ENCODE measurements around the gene GRM8. TPM values are rescaled to one million over a fixed set of nuclear protein-coding genes. Genes with fewer than 3 reads are reported as not detected.

GRM8 gene
- total RNA-seq, 1 experiment from 2014 or later, result 0.40 TPM

DNA sequence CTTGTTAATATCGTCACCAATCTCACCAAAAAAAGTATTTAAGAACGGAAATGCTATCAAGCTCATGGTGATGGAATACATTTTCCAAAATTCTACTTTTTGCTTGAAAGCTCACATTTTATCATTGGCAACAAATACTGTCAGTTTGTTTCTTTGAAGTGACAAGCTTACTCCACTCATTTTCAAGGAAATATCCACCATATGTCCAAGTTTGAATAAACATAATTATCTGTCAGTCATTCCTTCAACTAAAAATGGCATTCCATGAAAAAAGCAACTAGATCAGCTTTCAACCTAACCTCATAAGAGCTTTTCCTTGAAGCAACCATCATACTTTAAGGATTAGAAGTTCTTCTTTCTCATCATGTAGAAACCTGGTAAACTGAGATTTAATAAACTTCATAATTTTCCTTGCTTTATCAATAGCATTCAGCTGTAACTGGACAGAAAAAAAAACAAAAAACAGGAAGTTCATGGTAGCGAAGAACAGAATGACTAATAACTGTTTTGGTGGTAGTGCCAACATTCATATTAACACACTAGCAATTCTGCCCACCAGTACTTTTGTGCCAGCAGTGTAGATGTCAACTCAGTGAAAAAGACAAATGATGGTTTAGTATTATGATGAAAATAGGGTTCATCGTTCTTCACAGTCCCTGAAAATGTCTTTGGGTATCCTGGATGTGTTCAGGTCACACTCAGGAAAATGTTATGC lies 764.9 kb downstream of the GRM8 start:
- intact Hi-C loops (cut with micrococcal nuclease; ENCODE audit: unreplicated experiment), result no loop called here
- Mint-ChIP-seq H3K27ac (ENCODE audit: unreplicated experiment) (no peak overlapping the region), H3K36me3 (ENCODE audit: insufficient read depth, unreplicated experiment) (no peaks in the 10 kb centered on the region), H3K4me1 (ENCODE audit: low read depth, unreplicated experiment) (no peaks in the 10 kb centered on the region), H3K27me3 (ENCODE audit: unreplicated experiment) (no peaks in the 10 kb centered on the region), H3K4me3 (ENCODE audit: low read depth, unreplicated experiment) (no peak overlapping the region), H3K9me3 (ENCODE audit: low read depth, unreplicated experiment) (peaks cover 3% of the 10 kb centered on the region)
- TF ChIP-seq CTCF (IDR thresholded peaks at IDR 0.05; ENCODE audit: unreplicated experiment), result no peak
- DNase-seq, result no peak
- CTCF ChIA-PET, result no interaction called here
- BruUV-seq (replicated peaks), result no TSS peak

DNA sequence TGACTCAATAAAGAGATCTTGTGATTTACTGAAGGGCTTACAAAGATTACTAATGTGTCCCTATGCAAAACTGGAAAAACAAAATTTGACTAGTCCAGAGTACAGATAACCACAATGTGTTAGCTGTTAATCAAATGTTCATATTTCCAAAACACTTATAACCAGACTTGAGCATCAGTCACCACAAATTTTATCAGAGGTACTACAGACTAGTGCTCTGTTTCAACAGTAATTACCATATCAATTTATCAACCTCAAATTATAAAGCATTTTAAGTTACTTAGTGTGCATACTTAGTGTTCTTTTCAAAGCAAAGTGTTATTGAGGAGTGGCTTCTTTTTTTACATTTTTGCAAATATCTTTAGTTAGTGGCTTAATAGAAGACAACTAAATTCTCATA lies 765.9 kb downstream of the GRM8 start:
- Mint-ChIP-seq H3K9me3 (ENCODE audit: low read depth, unreplicated experiment) (peaks cover 3% of the 10 kb centered on the region), H3K4me3 (ENCODE audit: low read depth, unreplicated experiment) (no peak overlapping the region), H3K27ac (ENCODE audit: unreplicated experiment) (no peak overlapping the region), H3K4me1 (ENCODE audit: low read depth, unreplicated experiment) (no peaks in the 10 kb centered on the region), H3K36me3 (ENCODE audit: insufficient read depth, unreplicated experiment) (no peaks in the 10 kb centered on the region), H3K27me3 (ENCODE audit: unreplicated experiment) (no peaks in the 10 kb centered on the region)
- no TSS peak for BruUV-seq (replicated peaks)
- intact Hi-C loops (cut with micrococcal nuclease; ENCODE audit: unreplicated experiment), result no loop called here
- CTCF ChIA-PET, result no interaction called here
- DNase-seq, result no peak
- TF ChIP-seq CTCF (IDR thresholded peaks at IDR 0.05; ENCODE audit: unreplicated experiment), result no peak

DNA sequence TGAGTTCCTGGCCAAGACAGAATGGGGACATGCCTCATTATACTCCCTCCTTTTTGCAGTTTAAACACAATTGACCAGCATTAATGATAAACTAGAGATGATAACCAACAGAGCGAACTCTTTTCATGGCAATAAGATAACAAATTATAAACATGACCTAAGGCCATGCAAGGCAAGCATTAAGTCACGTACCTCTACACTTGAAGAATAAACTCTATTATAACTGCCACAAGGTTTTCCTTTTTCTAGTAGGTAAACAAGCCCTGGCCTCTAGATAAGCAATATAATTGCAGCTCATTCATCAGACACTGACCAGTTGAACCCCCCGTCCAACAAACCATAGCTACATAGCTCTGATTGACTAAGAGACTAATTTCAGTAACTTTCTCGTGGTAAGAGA lies 767.0 kb downstream of the GRM8 start:
- Mint-ChIP-seq H3K4me3 (ENCODE audit: low read depth, unreplicated experiment) (no peak overlapping the region), H3K9me3 (ENCODE audit: low read depth, unreplicated experiment) (peaks cover 3% of the 10 kb centered on the region), H3K4me1 (ENCODE audit: low read depth, unreplicated experiment) (no peaks in the 10 kb centered on the region), H3K27me3 (ENCODE audit: unreplicated experiment) (no peaks in the 10 kb centered on the region), H3K27ac (ENCODE audit: unreplicated experiment) (no peak overlapping the region), H3K36me3 (ENCODE audit: insufficient read depth, unreplicated experiment) (no peaks in the 10 kb centered on the region)
- intact Hi-C loops (cut with micrococcal nuclease; ENCODE audit: unreplicated experiment), result no loop called here
- CTCF ChIA-PET, result no interaction called here
- no TSS peak for BruUV-seq (replicated peaks)
- TF ChIP-seq CTCF (IDR thresholded peaks at IDR 0.05; ENCODE audit: unreplicated experiment), result no peak
- DNase-seq, result no peak

DNA sequence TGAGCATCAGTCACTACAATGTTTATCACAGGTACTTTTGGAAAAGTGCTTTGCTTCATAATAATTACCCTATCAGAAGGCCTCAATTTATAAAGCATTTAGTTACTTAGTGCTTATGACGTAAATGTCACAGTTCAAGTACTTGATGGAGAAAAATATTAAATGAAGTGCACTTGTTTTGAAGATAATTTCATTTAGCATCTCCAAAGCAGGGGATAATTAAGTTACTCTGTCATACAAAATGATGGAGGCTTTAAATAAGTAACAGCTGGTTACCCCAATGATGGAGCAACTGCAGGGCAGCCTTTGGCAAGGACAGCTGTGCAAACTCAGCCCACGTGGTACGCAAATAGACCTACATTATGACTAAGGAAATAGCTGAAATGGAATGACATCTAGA lies 768.8 kb downstream of the GRM8 start:
- Mint-ChIP-seq H3K4me1 (ENCODE audit: low read depth, unreplicated experiment) (no peaks in the 10 kb centered on the region), H3K27me3 (ENCODE audit: unreplicated experiment) (no peaks in the 10 kb centered on the region), H3K9me3 (ENCODE audit: low read depth, unreplicated experiment) (peaks cover 3% of the 10 kb centered on the region), H3K4me3 (ENCODE audit: low read depth, unreplicated experiment) (no peak overlapping the region), H3K36me3 (ENCODE audit: insufficient read depth, unreplicated experiment) (no peaks in the 10 kb centered on the region), H3K27ac (ENCODE audit: unreplicated experiment) (no peak overlapping the region)
- CTCF ChIA-PET, result no interaction called here
- BruUV-seq (replicated peaks), result no TSS peak
- no peak for DNase-seq
- TF ChIP-seq CTCF (IDR thresholded peaks at IDR 0.05; ENCODE audit: unreplicated experiment), result no peak
- intact Hi-C loops (cut with micrococcal nuclease; ENCODE audit: unreplicated experiment), result no loop called here
